GM21367 (cell line): ENCODE measurements around the gene SDHAF2.
A peak's percentile ranks its signal among the peaks of the same experiment; 100 is the strongest.
"Not testable (repeated sequence)": the region's sequence is repeated elsewhere in the genome, so short reads cannot be mapped to it uniquely, and the experiment has no call there.

Experiments used
- ATAC-seq: cut with Tn5 transposase; IDR thresholded peaks from one replicate; pipeline ENCODE4 v1.9.1; 2021; ENCODE audit not compliant: unreplicated experiment

Gene SDHAF2

DNA sequence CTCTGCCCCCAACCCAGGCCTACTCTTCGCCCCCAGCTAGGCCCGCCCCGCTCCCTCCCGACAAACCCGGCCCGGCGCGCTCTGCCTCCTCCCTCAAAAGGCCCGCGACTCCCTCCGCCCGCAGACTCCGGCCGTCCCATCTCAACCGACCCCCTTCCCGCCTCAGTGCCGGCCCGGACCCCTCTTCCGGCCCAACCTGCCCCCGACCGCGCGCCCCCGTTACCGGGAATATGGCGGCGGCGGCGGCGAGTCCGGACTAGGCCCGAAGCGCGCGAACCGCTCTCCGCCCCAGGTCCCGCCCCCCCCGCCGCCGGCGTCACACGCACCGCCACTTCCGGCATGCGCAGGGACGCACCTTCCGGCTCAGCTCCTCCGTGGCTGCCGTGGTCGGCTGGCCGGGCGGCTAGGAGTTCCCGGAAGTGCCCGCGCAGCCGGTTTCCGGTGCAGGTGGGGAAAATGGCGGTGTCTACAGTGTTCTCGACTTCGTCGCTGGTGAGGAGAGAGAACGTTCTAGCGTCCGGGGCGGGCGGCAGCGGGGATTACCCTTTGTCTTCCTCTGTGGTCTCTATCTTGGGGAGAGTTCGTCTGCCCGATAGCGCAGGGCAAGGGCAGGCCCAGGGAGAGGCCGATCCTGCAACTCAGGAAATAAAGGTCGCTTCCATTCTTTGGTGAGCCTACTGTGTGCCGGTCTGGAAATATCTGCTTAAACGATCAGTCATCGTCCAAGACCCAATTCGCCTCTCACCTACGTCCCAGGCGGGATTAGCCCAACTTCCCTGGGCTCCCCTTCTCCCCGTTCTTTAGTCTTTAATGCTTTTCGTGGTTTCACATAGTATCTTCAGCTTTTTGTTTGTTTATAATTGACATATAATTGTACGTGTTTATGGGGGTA, at the start of gene SDHAF2, which contains the start of gene CPSF7:
TSS of gene SDHAF2 (plus strand) at position 434 of the 892 bp plus-strand sequence. CDS start at position 457, 23 bp downstream.
TSS of gene CPSF7 (minus strand) at position 285 of the 892 bp plus-strand sequence. CDS start 740 bp downstream, outside the sequence.
- peak; percentile 86 for ATAC-seq

DNA sequence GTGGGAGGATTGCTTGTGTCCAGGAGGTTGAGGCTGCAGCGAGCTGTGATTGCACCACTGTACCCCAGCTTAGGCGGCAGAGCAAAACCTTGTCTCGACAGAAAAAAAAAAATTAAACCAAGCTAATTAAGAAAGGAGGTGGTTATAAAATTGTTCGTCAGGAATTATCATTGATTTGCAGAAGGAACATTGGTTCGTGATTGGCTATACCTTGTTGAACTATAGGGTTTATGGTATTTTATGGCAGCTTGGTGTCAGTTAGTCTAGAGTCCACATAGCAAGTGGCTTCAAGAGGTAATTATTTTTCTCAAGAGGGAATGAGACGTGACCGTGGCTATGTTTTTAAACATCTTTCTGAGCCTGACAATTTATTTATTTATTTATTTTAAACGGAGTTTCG, 49.0 kb upstream of the SDHAF2 start:
- ATAC-seq = no peak

DNA sequence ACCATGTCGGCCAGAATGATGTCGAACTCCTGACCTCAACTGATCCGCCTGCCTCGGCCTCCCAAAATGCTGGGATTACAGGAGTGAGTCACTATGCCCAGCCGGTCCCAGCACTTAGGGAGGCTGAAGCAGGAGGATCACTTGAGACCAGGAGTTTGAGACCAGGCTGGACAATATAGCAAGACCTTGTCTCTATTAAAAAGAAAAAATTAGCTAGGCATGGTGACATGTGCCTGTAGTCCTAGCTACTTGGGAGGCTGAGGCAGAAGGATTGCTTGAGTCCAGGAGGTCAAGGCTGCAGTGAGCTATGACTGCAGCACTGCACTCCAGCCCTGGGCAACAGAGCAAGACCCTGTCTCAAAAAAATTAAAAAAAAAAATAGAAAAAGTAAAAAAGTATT, 46.1 kb upstream of the SDHAF2 start:
- ATAC-seq = not testable (repeated sequence)

DNA sequence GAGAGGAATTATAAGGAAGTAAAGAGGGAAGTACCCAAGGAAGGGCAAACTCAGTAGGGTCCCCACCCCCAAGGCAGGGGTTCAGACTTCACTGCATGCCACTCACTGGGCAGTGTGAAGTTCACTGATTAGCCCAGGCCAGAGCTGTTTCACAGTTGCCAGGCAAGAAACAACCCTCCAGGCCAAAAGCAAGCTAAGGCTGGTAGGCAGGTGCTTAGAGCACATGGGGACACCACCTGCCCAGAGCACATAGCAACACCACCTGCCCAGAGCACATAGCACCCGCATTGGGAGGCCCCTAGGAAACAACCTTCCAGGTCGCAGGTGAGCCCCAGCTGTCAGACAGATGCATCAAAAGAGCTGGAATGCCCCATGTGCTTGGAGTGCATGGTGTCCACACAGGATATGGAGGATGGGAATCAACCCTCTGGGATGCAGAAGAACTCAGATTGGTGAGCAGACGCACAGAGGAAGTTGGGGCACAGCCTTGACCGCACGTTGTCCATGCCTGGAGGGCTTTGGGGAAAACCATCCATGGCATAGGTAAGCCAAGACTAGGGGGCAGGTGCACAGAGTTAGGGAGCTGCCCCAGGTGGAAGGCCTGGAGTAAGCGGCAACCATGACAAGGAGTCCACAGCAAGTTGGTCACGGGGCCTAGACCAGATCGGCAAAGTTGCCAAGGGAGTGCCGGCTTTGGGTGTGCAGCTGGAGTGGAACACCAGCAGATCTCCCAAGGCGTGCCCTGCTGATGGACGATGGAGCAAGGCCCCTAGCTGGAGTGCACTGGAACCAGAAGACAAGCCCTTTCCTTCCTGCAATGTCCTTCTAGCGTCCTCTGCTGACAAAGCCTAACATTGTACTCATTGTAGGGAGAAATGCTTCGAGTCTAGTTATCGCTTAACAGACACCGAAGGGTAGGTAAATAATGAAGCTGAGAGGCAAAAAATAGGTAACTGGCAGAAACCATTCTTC, 45.4 kb upstream of the SDHAF2 start:
- ATAC-seq = no peak

DNA sequence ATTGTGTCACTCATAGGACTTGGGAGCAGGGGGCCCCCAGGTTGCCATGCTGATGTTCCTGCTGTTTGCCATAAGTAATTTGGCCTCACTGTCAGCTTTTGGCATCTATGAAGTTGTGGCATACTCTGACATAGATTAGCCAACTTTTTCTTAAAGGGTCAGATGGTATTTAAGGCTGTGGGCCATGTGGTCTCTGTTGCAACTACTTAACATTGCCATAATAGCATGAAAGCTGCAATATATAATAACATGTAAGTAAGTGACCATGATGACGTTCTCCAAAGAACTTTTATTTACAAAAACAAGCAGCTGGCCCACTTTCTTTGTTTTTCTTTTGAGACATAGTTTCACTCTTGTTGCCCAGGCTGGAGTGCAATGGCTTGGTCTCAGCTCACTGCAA, 39.8 kb upstream of the SDHAF2 start:
- no peak for ATAC-seq

DNA sequence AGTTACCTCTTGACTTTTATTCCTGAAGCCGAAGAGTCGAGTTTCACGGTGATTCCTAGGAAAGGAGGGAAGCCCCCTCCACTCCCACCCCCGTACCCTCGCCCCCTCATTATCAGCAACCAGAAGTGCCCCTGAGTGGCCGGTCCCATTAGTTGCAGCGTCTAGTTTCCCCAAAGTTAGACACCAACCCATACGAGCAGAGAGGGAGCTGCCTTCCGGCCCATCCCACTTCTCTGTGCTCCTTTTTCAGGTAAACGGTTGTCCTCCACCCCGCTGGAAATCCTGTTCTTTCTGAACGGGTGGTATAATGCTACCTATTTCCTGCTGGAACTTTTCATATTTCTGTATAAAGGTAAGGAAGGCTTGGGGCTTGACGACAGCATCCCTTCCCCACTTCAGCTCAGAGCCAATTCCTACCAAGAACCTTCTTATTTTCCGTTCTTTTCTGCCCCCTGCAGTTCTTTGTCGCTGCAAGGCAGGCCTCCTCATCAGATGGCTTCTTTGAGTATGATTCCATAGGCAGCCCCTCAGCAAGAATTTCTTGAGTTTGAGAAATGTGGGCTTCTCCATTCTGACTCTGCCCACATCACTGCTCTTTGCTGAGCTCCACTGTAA, 36.8 kb upstream of the SDHAF2 start:
- ATAC-seq = no peak

DNA sequence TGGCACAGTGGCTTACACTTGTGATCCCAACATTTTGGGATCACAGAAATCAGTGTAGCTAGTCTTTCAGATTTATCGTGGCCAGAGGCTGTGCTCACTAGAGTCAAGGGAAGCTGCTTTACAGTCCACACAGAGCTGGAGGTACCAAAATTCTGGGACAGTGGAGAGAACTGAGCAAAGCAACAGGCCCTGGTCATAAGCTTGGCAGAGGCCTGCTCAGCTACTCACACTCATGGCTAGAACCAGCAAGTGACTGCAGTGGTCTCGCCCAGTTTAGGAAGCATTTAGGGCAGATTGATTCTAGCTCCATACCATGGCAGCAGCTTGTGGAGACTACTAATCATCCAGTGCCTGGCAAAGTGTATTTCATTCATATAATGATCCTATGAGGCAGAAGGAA, 28.8 kb upstream of the SDHAF2 start:
- no peak for ATAC-seq

DNA sequence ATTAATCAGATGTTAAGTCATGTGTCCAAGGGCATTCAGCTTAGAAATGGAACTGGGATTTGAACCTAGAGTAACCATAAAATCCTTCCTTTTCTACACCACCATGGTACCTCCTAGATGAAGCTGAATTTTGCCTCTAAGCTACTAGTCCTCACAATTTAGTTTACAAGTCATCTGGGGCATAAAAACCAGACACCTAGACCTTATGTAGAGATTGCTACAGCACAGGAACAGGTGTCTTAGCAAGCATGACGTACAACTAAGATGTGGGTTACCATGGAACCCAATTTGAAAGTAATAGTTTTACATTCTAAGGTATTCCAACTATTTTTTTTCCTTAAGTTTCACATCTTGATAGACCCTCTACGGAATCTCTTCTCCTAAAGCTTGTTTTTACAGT, 28.4 kb upstream of the SDHAF2 start:
- ATAC-seq = no peak

DNA sequence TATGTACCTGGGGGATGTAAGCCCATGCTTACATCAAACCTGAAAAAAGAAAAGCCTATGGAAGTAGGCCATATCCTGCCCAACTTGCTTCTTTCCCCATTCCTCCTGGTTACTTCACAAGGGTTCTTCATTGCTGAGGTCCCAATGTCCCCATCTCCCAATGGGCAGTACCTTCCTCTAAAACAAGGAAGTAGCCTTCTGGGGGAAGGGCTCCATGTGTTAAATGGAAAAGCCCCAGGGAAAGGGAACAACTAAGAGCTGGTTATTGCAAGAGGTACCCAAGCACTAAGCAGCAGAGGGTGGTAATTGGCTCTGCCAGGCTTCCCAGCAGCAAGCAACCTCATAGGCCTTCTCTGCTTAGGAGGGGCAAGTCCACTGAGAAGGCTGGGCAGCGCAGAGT, 26.3 kb upstream of the SDHAF2 start:
- no peak for ATAC-seq

DNA sequence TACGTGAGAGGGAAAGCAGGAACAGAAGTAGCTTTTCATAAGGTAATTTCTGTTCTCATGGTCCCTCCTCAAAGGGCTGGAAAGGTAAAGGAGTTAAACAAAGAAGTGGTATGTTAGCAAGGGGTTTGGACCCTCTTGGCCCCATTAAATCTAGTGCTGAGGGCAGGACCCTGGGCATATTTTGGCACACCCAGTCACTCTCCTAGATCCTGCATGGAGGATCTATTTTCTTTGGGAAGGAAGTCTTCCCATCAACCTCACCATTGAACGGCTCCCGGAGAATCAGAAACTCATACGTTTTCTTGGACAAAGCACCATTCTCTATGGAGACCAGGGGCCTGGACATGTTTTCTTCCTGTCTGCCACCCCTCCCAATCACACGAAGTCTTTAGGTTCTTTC, 25.8 kb upstream of the SDHAF2 start:
- no peak for ATAC-seq

DNA sequence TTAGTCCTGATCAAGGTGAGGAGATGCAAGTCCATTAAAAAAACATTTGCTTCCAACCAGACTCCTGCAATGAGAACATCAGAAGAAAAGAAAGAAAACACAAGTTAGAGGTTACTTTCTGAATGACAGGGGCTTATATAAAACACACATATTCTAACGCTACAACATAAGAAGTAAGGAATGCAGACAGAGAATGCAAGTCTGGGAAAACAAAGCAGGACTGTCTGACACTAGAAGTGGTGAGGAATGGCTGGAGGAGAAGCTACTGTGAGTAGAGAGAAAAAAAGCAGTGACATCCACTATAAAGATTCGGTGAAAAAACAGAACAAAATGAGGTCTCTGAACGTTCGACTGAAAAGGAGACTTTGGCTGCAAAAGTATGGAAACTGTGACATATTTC, 25.3 kb upstream of the SDHAF2 start:
- no peak for ATAC-seq

DNA sequence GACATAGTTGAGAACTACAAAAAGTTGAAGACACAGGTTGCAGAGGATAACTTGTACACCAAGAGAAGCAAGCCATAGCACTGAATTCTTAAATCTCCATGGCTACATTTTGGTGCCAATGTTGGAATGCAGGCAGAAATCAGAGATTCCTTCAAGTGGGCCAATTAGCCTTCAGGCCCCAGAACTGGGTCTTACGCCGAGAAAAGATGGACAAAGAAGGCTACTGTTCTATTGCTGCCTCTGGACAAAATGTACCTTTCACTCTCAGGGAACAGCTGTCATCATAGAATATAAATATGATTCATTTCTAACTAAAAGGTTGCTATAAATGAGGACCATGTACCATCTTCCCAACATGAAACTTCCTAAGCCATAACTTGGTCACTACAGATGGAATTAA, 23.9 kb upstream of the SDHAF2 start:
- ATAC-seq = no peak

DNA sequence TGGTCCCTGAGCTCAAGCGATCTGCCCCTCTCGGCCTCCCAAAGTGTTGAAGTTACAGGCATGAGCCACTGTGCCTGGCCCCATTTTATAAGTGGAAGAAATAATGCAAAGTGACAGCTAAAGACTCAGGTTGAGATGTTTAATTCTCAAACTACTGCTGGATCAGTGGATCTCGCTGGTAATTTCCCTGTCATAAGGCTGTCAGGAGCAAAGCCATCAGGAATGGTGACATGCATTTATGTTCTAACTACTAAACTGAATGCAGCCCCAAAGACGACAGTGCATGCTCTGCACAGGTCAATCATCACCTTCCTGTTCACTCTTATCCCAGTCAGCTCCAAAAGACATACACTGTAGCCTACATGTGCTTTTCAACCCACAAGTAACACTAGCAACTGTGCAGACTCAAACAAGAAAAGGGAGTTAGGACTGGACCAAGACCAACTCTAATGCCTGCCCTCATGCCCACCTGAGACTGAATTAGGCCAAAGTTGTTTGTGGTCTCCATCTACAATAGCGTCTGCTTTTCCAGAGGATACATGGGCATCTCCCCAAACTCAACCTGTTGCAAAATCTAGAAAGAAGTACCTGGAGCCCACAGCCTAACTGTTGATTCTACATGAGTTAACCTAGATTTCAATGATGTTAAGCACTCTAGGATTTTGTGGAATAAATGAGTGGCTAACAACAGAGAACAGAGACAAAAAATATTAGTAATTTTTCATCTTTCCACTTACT, 22.8 kb upstream of the SDHAF2 start:
- no peak for ATAC-seq

DNA sequence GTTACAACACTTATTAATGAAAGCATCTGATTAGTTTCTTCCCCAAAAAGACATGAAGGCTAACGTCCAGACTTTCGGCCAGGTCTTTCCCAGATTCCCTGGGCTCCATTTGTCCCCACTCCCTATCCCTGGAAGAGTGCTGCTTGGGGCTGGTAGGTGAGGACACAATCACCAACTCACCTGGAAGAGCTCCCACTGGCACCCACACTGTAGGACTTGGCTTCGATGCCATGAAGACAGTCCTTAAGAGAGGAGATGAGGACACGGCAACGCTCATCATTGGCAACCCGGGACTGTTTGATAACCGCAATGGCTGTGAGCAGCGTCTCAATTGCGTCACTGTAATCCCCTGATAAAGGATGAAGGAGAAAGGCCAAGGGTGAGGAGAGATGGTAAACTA, 18.3 kb upstream of the SDHAF2 start:
- no peak for ATAC-seq

DNA sequence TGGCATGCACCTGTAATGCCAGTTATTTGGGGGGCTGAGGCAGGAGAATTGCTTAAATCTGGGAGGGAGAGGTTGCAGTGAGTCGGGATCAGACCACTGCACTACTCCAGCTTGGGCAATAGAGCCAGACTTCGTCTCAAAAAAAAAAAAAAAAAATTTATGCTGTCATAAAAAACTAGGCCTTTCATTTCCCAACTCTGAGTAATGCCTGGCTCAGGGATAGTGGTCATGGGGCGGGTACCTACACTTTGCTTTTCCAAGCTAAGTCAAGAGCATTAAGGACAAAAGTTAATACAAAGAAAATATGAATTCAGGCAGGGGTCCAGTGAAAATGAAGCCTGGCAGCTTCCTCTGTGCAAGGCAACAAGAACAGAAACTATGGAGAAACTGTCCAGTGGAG, 16.4 kb upstream of the SDHAF2 start:
- no peak for ATAC-seq

DNA sequence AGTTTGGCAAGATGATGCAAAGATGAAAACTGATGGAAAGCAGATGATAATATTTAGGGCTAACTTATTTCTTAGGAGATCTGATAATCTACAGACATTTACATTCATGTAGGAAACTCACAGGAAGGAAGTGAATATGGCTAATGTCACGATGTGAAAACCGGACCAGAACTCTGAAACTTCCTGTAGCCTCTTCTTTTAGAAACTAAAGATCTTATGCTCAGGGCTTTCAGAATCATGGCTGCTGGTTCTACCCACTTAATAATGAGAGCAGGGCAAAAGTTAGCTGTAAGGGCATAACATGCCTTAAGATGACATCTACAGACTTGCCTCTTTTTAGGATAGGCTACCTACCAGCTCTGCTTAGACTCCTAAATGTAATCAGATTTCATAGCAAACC, 15.4 kb upstream of the SDHAF2 start:
- ATAC-seq = no peak

DNA sequence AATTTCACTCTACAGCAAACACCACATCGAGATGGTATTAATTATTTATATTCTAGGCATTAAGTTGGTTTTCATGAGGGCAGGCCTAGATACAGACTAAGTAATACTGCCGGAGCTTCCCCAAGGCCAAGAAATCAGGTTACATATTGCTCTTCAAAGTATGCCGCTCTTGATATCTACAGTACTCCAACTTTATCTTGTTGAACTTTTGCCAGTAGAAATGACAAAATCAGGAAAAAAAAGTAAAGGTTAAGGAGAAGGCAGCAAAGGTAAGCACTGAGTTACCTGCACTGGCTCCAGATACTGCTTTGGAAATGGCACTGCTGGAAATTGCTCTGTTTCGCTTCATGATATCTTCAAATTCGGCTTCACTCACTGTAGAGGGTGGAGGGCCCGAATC, 14.5 kb upstream of the SDHAF2 start:
- ATAC-seq = no peak

DNA sequence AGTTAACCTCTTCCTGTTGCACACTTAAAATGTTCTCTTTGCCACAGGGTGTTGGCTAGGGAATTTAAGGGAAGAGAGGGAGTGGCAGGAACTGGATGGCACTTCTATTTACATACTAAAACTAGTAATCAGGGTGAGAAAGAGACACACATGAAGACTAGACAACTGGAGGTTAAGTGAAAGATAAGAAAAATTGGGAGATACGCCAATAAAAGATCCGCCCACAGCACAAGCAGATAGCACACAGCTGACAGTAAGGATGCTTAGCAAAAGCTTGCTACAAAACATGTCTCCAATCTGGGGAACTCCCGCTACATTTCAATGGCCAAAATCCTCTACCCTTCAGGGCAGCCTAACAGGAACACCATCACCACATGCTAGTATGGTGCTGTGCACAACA, 13.0 kb upstream of the SDHAF2 start:
- no peak for ATAC-seq

DNA sequence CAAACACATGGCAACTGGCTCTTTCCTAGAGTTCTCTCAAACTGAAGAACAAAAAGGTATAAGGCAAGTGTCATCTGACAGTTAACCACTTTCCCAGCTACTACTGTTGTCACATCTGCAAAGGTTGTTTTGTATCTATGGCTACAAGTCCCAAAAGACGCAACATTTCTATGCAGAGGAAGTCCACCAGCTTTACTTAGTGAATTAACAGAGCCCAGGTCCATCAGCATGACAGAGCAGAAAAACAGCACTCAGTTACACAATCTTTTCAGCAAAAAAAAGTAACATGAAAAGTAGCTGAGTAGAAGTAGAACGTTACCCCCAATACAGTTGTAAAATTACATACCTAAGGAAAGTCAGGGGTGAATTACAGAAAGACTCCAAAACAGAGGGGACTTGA, 12.3 kb upstream of the SDHAF2 start:
- ATAC-seq = no peak

DNA sequence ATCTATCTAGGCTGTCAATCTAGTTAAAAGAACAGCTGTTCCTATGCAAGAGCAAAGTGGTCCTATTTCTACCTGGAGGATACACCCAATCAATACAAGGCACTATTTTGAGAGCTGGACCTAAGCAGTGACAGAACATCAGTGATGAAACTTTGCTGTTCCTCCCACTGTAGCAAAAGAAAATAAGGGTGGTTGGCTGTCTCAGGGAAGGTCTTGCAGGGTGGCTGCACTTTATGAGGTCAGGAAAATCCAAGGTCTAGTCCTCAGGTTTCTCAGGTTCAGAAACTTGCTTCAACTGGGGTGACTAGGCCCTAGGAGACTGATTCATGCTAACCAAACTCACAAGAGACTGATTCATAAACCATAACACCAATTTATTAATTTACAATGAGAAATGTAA, 11.8 kb upstream of the SDHAF2 start:
- ATAC-seq = no peak

DNA sequence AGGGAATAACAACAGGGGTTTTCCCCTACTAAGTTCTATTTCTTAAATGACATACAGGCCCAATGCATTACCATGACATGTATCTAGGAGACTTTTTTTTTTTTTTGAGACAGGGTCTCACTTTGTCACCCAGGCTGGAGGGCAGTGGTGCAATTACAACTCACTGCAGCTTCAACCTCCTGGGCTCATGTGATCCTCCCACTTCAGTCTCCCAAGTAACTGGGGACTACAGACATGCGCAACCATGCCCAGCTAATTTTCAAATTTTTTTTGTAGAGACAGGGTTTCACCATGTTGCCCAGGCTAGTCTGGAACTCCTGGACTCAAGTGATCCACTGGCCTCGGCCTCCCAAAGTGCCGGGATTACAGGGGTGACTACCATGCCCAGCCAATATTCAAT, 7.7 kb upstream of the SDHAF2 start:
- no peak for ATAC-seq
